HG03460 (cell line): ENCODE results near the gene UPP1.

Experiments
- ATAC-seq: cut with Tn5 transposase; IDR thresholded peaks from one replicate; pipeline ENCODE4 v1.9.1; 2021; ENCODE audit not compliant: unreplicated experiment

Gene UPP1

DNA sequence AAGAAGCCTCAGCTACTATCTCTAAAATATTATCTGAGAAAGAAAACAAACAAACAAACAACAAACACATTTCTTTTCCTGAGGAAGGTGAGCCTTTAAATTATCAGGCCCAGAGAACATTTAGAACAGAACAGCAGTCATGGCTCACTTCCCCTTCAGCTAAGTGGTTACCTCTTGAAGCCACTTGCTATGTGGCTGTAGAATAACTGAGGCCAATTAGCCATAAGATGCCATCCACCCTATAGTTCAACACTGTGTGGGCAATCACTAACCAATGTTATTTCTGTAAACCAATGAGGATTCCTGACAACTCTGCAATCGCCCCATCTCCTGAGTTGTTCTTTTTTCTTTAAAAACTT, 3.7 kb upstream of the UPP1 start:
- peak; percentile 16 for ATAC-seq

DNA sequence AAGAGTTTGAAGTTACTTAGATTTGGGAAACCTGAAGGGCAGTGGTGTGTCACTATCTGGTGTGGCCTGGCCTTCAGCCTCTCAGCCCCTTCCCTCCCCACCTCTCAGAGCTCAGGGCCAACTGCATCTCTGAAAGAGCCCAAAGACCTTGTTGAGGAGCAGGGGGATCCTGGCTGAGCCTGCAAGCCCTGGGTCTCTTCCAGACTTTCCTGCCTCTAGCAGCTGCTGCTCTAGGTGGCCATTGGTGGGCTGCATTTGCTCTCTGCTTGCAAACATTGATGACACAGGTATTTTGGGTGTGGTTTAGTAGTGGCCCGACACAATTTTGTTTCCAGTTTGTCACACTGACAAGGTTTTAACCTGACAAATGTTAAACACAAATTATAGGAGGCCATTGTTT, 3.1 kb upstream of the UPP1 start:
- ATAC-seq: no peak

DNA sequence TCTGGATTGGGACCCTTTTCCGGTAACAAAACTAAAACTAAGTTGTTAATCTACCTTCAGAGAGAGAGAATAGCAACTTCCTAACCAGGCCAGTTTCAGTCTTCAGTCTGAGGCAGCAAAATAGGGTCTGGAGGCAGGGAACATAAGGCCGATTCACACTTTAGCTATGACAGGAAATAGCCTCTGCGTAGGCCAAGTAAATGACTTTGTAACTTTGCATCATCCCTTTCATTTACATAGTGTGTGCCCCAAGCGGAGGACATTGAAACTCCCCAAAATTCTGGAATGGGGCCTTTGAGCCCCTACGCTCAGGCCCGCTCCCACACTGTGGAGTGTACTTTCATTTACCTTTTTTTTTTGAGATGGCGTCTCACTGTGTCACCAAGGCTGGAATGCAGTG, 1.7 kb upstream of the UPP1 start:
- no peak for ATAC-seq

DNA sequence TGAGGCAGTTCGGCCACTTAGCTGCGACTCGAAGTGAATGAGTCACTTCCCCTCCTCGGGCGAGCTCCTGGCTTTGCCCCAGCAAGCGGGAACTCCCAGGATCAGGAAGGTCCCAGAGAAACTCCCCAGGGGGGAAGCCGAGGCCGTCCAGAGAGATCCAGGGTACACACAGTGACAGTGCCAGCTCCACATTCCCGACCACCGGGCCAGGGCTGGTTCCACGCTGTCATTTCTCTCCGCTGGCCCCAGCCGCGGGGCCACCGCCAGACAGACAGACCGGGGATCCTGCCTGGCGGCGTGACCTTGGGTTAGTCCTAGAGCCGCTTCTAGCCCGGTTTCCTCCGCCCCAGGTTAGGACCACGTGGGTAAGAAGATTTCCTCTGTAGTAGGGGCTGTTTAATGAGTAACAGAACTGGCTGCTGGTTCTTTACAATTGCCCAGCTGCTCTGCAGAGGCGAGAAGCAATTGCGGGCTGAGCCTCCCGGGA, 463 bp upstream of the UPP1 start:
- ATAC-seq: peak; percentile 53

DNA sequence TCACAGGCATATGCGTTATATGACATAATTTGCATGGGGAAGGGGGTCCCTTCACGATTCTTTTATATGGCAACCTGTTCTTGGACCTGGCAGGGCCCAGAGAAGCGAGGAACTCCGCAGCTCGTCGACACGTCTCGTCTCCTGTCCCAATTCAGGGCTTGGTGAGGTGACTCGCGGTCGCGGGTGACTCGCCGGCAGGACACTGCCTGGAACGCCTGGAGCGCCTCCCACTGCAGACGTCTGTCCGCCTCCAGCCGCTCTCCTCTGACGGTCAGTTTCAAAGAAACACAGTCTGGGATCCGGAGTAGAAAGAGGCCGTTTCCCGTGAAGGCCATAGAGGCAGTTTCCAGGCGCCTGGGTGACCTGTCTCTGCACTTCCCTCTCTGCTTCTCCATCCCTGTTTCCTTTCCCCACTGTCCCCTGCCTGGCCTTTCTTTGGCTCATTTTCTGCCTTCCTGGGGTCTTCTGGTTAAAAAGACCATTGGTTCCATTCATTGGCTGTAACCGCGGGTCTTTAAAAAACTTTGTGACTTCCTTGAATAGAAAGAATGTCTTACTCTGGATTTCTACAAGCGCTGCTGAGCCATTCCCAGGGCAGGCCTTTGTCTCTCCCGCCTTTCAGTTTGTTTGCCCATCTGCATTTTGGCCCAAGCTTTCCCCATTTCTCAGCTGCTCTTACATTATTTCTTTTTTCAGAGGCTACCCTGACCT, 1.2 kb downstream of the UPP1 start:
- ATAC-seq: no peak

DNA sequence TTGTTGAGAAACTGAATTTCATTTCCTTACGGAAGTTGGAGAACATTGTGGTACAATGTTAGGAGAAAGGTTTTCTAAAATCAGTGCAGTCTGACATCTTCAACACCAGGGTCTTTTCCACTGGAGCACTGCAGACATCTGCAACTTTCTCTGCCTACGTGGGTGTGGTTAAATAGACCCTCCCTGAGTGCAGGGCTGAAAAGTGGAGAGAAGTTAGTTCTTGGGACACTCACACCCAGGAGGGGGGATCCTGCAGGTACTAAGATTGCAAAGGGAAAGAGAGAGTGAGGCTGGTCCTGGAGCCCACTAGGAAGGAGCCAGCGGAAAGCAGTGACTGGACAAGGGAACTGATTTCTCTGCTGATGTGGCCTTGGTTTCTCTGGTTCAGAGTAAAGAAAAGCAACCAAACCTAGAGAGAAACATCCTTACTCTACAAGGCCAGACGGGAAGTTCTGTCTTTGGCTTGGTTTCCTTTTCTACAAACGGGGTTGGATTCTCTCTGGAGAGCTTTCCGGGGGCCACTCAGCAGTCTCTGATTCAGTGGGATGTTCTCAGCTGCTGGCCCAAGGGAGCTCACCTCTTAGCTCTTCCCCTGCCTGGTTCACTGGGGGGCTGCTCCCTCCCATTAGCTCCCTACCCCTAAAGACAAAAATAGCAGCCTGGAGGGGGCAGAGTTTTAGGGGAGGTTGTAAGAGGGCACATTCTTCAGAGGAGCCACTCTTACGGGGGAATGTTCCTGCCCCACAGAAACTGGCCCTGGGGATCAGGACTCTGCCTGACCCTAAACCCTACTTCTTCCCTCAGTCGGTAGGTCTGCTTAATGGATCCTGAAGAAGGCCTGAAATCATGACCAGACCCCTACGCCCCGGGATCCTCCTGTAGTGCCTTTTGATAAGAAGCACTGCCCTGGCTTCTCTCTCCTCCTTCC, 2.7 kb downstream of the UPP1 start:
- no peak for ATAC-seq

DNA sequence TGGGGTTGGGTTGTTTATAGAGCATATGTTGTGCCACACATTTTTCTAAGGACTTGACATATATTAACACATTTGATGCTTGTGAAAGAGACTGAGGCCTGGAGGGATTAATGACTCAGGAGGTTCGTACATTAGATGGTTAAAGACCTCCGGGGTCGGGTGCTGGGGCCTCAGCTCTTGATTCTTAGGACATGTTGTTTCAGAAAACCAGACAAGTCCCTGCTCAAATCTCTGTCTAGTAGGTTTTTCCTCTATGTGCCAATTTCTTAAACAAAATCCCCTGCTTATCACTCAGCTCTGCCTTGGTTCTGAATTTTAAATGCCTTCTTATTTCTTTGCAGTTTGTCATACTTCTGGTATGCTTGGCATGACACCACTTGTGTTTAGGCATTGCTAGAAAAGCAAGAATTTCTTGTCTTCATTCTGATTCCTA, 5.8 kb downstream of the UPP1 start:
- ATAC-seq: no peak

DNA sequence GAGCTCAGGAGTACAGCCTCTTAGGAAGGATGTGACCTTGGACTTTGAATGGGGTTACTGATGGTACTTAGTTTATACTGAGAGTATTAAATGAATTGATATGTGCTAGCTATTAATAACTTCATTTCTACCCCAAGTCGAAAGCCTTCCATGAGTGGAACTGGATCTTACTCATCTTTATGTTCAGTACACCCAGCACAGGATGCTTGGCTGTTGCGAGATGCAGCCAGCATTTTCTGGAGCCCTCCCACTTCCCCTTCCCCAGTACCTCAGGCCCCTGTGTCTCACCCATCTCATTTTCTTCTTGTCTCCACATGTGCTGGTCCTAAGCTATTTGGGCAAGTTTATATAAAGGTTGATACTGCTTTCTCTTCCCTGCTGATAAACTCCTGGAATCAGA, 7.2 kb downstream of the UPP1 start:
- ATAC-seq: no peak

DNA sequence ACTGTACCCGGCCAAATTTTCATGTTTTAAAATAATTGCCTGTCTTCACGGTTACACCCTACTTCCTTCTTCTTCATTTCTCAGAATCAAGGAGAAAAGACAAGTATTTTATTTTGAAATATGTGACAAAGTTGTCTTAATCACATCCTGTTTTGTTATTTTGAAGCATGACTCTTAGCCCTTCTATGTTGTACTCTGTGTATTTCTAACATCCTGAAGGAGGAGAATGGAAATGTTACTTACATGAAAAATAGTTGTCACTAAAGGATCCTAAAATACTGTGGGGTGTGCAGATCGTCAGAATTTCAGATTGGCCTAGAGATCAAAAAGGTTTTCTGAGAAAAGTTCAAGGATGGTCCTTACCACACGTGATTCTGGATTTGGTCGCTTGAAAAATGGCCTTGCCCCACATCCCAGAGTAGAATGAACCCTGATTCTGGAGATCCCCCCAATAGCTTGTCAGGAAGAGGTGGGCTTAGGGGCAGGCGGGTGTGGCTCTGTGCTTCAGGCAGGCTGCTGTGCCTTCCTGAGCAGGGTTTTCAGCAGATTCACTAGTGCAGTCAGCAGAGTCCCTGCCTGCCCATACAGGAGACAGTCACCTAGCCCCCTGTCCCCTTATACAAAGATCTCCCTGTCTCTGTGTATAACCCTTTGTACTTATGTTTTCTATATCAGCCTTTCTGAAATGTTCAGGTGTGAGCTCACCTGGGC, 8.6 kb downstream of the UPP1 start:
- no peak for ATAC-seq

DNA sequence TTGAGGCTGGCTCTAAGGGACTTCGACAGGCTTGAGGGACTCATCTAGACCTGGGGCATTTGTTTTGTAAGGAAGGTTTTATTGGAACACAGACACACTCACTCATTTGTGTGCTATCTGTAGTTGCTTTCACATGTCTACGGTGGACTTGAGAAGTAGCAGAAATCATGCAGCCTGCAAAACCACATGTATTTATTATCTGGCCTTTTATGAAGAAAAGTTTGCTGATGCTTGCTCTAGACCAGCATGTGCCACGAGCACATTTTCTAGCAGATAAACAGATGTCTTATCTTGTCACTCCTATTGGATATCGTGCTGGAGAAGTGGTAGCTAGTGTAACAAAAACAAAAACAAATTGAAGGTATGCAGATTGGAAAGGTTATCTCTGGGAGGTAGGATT, 9.8 kb downstream of the UPP1 start:
- no peak for ATAC-seq

DNA sequence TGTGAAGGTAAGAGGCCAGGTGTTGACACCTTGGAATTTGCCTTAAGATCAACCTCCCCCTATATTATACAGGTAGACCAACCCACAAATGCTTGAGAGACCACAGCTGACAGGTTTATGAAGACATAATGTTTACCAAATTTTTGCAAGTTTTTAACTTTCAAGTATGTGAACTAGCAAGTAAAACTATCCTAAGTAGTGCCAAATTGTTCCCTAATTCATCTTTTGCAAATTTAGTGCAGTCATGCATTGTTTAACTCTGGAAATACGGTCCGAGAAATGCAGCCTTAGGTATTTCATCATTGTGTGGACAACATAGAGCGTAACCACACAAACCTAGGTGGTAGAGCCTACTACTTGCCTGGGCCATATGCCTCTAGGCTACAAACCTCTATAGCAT, 10.7 kb downstream of the UPP1 start:
- no peak for ATAC-seq

DNA sequence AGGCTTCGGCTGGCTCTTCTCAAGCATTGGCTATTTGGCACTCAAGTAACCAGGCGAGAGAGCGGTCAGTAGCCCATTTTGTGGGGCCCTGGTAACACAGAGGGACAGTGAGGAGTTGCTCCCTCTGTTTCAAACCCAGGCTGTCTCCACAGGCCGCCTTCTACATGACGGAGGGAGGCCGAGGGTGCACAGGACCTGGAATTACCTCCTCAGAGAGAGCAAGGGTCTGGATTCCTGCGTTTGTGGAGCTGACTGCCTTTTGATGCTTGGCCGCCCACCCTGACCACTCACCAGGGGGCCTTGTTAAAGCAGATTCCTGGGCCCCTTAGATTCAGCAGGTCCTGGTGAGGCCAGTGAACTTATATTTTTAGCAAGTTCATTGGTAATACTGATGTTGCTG, 12.3 kb downstream of the UPP1 start:
- ATAC-seq: no peak

DNA sequence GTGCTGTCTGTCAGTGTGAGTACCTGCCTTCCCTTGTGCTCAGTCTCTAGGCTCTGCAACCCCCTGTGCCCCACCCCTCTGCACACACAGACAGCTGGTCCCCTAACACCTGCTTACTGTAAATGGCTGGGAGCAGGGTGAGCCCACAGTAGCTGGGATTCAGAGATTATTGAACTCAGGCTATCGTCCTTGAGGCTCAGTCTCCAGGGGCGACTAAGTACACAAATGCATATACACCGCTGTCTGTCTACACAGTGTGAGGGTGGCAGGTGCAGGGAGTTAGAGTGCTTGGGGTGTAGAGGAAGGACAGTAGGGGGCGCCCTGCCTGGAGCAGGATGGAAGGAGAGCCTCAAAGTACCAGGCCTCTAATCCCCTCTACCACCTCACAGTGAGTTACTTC, 12.9 kb downstream of the UPP1 start:
- no peak for ATAC-seq

DNA sequence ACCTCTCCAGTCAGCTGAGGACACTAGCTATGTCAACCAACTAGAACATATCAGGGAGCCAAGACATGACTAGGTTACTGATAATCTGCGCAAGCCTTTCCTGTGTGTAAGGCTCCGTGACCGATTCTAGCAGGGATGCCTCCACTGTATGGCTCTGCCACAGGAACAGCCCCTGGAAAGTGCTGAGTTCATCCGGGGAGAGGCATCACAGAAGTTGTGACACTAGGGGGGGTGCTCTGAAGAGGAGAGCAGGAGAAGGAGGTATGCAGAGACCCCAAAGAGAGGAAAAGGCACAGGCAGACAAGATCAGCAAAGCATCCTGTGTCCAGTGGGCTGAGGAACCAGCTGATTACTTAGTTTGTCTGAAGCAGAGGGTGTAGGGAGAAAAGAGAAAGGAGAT, 13.5 kb downstream of the UPP1 start:
- no peak for ATAC-seq

DNA sequence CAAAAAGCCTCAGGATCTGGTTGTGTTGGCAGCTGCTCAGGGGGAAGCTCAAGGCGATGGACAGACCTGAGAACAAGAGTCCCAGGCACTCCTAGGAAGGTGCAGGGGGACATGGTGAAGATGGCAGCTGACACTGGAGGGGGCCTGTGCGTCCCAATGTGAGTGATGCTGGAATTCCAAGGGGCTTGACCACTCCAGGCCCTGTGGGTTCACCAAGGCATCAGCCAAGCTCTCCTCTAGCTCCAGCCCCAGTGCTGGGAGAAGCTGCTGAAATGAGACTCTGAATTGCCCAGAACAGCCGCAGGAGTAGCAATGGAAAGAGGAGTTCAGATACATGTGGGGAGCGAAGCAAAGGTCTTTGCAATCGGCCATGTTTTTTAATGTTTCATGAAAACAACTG, 16.0 kb downstream of the UPP1 start:
- ATAC-seq: no peak

DNA sequence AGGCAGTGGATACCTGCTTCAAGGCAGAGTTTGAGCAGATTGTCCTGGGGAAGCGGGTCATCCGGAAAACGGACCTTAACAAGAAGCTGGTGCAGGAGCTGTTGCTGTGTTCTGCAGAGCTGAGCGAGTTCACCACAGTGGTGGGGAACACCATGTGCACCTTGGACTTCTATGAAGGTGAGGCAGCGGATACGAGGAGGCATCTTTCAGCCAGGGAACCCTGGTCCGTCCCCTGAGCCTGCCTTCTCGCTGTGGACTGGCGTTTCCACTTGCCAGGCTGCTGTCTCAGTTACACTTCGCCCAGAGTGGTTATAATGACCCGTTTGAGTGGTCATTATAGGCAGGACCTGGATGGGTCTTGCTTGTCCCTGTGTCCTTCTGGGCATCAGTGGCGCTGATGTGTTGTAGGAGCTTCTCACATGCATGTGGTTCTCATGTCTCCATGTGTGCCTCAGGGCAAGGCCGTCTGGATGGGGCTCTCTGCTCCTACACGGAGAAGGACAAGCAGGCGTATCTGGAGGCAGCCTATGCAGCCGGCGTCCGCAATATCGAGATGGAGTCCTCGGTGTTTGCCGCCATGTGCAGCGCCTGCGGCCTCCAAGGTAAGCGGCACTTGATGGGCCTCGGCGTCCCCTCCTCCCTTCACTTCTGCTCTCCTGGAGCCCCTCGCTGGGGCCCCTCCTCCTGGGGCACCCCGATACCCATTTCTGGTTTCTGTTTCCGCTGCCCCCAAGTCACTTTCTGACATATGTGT, 18.0 kb downstream of the UPP1 start:
- ATAC-seq: no peak

DNA sequence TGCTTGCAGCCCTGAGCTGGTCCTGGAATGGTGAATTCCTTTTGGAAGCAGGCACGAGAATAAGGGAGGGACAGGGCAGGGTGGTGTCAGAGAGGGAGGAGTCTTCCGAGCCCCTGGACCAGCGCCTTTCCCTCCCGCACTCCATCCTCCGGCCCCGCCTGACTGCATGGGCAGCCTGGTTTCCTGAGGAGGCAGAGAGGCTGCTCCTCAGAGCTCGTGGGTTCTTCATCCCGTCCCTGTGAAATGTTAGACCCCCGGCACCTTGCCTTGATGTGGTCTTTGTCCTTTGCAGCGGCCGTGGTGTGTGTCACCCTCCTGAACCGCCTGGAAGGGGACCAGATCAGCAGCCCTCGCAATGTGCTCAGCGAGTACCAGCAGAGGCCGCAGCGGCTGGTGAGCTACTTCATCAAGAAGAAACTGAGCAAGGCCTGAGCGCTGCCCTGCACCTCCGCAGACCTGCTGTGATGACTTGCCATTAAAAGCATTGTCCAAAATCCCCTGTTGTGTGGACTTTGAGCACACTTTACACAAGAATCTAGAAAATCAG, 18.9 kb downstream of the UPP1 start:
- ATAC-seq: no peak

DNA sequence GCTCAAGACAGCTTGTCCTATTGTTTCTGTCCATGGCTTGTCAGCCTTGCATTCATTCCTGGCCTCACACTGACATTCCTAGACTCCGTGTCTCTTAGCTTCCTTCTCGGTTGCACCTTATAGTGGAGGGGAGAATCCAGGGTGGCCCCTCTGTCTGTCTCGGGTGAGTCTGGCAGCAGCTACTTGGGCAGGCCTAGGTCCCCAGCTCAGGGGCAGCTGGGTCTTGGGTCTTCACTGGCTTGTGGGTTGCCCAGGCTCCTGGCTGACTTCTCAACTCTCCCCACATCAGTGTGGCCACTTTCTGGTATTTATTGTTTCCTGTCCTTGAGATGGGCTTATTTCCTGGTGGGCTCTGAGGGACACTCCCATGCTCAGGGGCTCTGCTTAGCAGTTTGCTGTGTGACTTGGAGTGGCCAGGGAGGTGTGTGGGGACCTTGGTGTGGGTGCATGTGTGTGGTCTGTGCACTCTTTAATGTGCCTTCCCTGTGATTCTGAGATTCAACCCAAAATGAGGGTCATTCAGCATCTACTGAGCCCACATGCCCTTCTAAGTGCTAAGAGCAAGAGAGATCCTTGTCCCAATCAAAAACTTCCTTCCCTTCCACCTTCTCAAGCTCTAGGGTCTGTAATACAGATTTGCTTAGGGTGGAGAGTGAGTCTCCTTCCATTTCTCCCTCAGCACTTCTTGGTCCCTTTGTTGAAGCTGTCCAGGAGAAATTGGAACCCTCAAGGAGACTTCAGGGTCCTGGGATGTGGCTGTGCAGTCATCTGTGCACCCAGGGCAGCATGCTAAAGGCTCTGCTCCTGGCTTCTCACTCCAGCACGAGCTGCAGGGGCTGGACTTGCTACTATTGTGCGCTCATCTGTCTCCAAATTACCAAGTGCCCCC, 20.1 kb downstream of the UPP1 start:
- ATAC-seq: no peak

DNA sequence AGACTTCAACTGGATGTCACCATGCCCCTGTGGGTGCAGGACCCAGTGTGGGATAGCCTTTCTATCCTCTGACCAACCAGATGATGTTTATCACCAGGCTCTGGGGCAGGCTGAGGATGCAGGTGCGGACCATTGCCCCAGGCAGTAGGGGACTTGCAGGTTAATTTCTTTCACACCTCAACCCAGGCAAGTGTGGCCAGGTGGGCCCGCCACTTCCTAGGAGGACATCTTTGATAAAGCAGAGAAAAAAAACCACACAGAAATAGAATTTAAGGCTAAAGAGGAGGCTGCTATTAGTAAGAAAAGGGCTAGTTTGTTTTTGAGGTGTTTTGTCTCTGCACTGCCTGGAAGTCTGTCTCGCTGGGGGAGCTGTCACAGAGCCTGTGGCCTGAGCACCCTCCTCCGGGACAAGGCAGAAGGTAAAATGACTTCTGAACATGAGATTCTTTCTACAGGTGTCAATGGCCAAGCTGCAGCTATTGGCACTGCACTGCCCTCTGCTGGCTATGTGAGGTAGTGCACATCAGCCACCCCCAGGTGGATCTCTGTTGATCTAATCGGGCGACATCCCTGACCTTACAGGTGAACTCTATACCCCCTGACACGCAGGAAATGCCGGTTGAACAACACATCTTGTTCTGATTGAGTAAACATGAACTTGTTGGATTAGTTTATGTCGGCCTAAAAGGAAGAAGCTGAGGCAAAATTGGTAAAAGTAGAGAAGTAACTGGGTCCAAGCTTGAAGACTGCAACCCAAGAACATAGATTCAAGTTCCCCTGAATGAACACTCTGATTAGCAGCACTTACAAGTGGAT, 21.0 kb downstream of the UPP1 start:
- ATAC-seq: peak; percentile 94
